ENCODE data around the gene FADS1. TPM values are rescaled to one million over a fixed set of nuclear protein-coding genes. Genes with fewer than 3 reads are reported as not detected.

The FADS1 gene
- total and polyA plus RNA-seq, 2 donors (not counting 3 experiments of a cell fraction or from before 2014, with no cell fraction given): 110 to 121 TPM

DNA sequence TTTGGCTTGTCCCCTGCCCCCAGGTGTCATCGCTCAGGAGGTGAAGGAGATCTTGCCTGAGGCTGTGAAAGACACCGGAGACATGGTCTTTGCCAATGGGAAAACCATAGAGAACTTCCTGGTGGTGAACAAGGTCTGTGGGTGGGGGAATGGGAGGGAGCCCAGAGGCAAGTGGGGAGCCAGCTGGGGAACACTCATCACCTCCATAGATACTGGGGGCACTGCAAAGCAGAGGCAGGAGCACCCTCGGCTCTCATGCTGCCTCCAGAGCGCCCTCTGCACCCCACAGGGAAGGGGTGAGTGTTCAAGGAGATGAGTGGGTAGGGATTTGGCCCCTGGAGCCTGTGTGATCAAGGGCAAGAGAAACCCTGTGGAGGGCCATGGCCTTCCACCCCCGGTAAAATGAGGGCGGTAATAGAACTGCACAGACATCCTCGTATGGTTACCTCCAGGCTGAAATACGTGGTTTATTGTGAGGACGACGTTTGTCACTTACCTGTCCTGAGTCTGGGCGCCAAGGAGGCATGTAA, 38.4 kb downstream of the FADS1 start:
- no peaks in the 10 kb centered on the region for H3K9me1 ChIP-seq (replicated peaks; ENCODE audit: control insufficient read depth, extremely low read depth, insufficient read depth, low read length)
- H3K9ac ChIP-seq (replicated peaks; ENCODE audit: extremely low read depth, insufficient read depth, low read length): no peak overlapping the region
- H3K79me2 ChIP-seq (ENCODE audit: control insufficient read depth, insufficient read depth, low read length): no peaks in the 10 kb centered on the region
- DNase-seq (ENCODE audit: low read depth, low spot score): no peak
- CTCF ChIA-PET: interaction anchor here (1.1 to 1.9 kb wide), 3 partner anchors 9 to 45 kb away, joined by 3 to 10 read pairs (median 6); no protein-coding TSS in a partner anchor
- H3K9me3 ChIP-seq (replicated peaks; ENCODE audit: control insufficient read depth, insufficient read depth, low read length): no peaks in the 10 kb centered on the region
- dilution Hi-C loops (cut with MboI; ENCODE audit: extremely low pct_ligation_motif_present, low sequenced_read_pairs): no loop called here
- FAIRE-seq: no peak
- no peaks in the 10 kb centered on the region for H3K27me3 ChIP-seq (ENCODE audit: control insufficient read depth in 2 of 2, insufficient read depth in 2 of 2, low read length in 2 of 2)
- no peak overlapping the region for H3K27ac ChIP-seq (ENCODE audit: insufficient read depth, low read depth, low read length)
- H3K4me2 ChIP-seq (ENCODE audit: insufficient read depth, low read length): no peak overlapping the region
- no TSS peak for BruUV-seq (replicated peaks)
- H3K36me3 ChIP-seq (ENCODE audit: control insufficient read depth in 2 of 2, extremely low read depth in 1 of 2, insufficient read depth in 2 of 2, low read length in 2 of 2): no peaks in the 10 kb centered on the region
- no peak overlapping the region for H3K4me3 ChIP-seq (replicated peaks in 1 of 3; ENCODE audit: insufficient read depth in 1 of 3, low read depth in 1 of 3, low read length in 3 of 3)
- no peaks in the 10 kb centered on the region for H4K20me1 ChIP-seq (replicated peaks; ENCODE audit: control insufficient read depth, extremely low read depth, insufficient read depth, low read length)
- no peak overlapping the region for H2AFZ ChIP-seq (ENCODE audit: low read depth, low read length)
- no peaks in the 10 kb centered on the region for H3K4me1 ChIP-seq (ENCODE audit: control insufficient read depth, extremely low read depth, insufficient read depth, low read length)
- intact Hi-C loops (cut with micrococcal nuclease): no loop called here
- TF ChIP-seq, protein P1, sequence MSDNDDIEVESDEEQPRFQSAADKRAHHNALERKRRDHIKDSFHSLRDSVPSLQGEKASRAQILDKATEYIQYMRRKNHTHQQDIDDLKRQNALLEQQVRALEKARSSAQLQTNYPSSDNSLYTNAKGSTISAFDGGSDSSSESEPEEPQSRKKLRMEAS (IDR thresholded peaks at IDR 0.05; ENCODE audit: insufficient read depth, insufficient read length): no peak
- POLR2A ChIA-PET: no interaction called here

DNA sequence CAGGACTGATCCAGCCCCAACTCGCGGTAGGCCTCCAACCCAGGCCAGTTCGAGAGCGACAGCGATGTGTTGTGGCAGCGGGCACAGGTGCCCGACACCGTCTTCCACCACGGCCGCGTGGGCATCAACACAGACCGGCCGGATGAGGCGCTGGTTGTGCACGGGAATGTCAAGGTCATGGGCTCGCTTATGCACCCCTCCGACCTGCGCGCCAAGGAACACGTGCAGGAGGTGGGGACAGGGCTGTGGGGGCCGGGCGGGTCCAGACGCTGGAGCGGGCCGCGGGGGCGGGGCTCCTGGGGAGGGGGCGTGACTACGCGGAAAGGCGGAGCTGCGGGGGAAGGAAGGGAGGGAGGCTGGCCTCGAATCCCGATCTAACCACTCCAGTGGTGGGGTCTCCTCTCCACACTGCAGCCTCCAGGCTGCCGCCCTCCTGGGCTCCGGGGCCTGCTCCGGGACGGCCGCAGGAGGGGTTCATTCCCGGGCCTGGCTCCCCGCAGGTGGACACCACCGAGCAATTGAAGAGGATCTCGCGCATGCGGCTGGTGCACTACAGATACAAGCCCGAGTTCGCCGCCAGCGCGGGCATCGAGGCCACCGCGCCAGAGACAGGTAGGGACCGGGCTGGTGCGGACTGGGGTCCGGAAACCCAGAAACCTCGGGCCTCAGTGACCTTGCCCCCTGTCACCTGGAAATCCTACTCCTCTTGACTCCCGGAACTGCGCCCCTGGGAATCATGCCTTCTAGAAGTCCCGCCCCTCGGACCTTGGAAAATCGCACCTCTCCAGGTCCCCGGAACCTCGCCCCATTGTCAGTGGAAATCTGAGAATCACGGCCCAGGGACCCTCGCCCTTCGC, 39.3 kb downstream of the FADS1 start:
- Histone ChIP-seq H3K4me1 (ENCODE audit: control insufficient read depth, extremely low read depth, insufficient read depth, low read length) (no peaks in the 10 kb centered on the region), H4K20me1 (replicated peaks; ENCODE audit: control insufficient read depth, extremely low read depth, insufficient read depth, low read length) (no peaks in the 10 kb centered on the region), H3K4me3 (replicated peaks in 1 of 3; ENCODE audit: insufficient read depth in 1 of 3, low read depth in 1 of 3, low read length in 3 of 3) (peak overlapping the region in 1 of 3 experiments; percentile 3), H3K4me2 (ENCODE audit: insufficient read depth, low read length) (no peak overlapping the region), H3K9me1 (replicated peaks; ENCODE audit: control insufficient read depth, extremely low read depth, insufficient read depth, low read length) (no peaks in the 10 kb centered on the region), H3K36me3 (ENCODE audit: control insufficient read depth in 2 of 2, extremely low read depth in 1 of 2, insufficient read depth in 2 of 2, low read length in 2 of 2) (no peaks in the 10 kb centered on the region), H3K27me3 (ENCODE audit: control insufficient read depth in 2 of 2, insufficient read depth in 2 of 2, low read length in 2 of 2) (no peaks in the 10 kb centered on the region), H3K27ac (ENCODE audit: insufficient read depth, low read depth, low read length) (no peak overlapping the region), H2AFZ (ENCODE audit: low read depth, low read length) (peak overlapping the region; percentile 53), H3K79me2 (ENCODE audit: control insufficient read depth, insufficient read depth, low read length) (no peaks in the 10 kb centered on the region), H3K9ac (replicated peaks; ENCODE audit: extremely low read depth, insufficient read depth, low read length) (no peak overlapping the region), H3K9me3 (replicated peaks; ENCODE audit: control insufficient read depth, insufficient read depth, low read length) (no peaks in the 10 kb centered on the region)
- dilution Hi-C loops (cut with MboI; ENCODE audit: extremely low pct_ligation_motif_present, low sequenced_read_pairs): no loop called here
- FAIRE-seq: no peak
- intact Hi-C loops (cut with micrococcal nuclease): no loop called here
- no peak for TF ChIP-seq GATA2 (IDR thresholded peaks at IDR 0.05; ENCODE audit: insufficient read depth, insufficient read length, low read depth, low read length)
- TF ChIP-seq FOS (IDR thresholded peaks at IDR 0.05; ENCODE audit: borderline replicate concordance, insufficient read depth, low read length): no peak
- no peak for TF ChIP-seq MYC (IDR thresholded peaks at IDR 0.05; ENCODE audit: low read depth, low read length)
- TF ChIP-seq POLR2A (IDR thresholded peaks at IDR 0.05; ENCODE audit: low read depth, low read length): no peak
- no peak for TF ChIP-seq POLR2AphosphoS5 (IDR thresholded peaks at IDR 0.05; ENCODE audit: insufficient read depth, low read depth, low read length)
- no peak for TF ChIP-seq EZH2 (IDR thresholded peaks at IDR 0.05; ENCODE audit: borderline replicate concordance, low read depth, low read length, severe bottlenecking)
- TF ChIP-seq, protein P2, sequence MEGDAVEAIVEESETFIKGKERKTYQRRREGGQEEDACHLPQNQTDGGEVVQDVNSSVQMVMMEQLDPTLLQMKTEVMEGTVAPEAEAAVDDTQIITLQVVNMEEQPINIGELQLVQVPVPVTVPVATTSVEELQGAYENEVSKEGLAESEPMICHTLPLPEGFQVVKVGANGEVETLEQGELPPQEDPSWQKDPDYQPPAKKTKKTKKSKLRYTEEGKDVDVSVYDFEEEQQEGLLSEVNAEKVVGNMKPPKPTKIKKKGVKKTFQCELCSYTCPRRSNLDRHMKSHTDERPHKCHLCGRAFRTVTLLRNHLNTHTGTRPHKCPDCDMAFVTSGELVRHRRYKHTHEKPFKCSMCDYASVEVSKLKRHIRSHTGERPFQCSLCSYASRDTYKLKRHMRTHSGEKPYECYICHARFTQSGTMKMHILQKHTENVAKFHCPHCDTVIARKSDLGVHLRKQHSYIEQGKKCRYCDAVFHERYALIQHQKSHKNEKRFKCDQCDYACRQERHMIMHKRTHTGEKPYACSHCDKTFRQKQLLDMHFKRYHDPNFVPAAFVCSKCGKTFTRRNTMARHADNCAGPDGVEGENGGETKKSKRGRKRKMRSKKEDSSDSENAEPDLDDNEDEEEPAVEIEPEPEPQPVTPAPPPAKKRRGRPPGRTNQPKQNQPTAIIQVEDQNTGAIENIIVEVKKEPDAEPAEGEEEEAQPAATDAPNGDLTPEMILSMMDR (IDR thresholded peaks at IDR 0.05; ENCODE audit: extremely low read depth in 1 of 2, insufficient read depth in 1 of 2, low read depth in 1 of 2, low read length in 2 of 2): no peak
- TF ChIP-seq JUN (IDR thresholded peaks at IDR 0.05; ENCODE audit: borderline replicate concordance, insufficient read depth, insufficient read length, low read depth): no peak
- TF ChIP-seq, protein P1 (IDR thresholded peaks at IDR 0.05; ENCODE audit: insufficient read depth, insufficient read length): no peak
- ChIA-PET CTCF (interaction anchor here (0.6 to 4.1 kb wide), 9 partner anchors 11 to 331 kb away, joined by 3 to 91 read pairs (median 4); no protein-coding TSS in a partner anchor), POLR2A (no interaction called here)
- peak; percentile 43 for DNase-seq (ENCODE audit: low read depth, low spot score)
- no TSS peak for BruUV-seq (replicated peaks)

All from endothelial cell of umbilical vein (primary cell).